ENCODE measurements around the gene EPHB3. TPM values are rescaled to one million over a fixed set of nuclear protein-coding genes. Genes with fewer than 3 reads are reported as not detected.

EPHB3 gene
- polyA plus RNA-seq, 1 experiment = 3.3 TPM

GRCh38 chr3:184567946-184568559 lies 6.5 kb downstream of the EPHB3 start:
- no peak for DNase-seq (ENCODE audit: low read depth)
- H3K4me3 ChIP-seq (ENCODE audit: low read depth, low read length) = peak overlapping the region; percentile 17
- no peak for TF ChIP-seq CTCF (IDR thresholded peaks at IDR 0.05; ENCODE audit: insufficient read depth, low read depth, low read length)
- ChIA-PET CTCF (interaction anchor here (0.6 to 1.2 kb wide), 3 partner anchors 14 to 209 kb away, joined by 3 read pairs; no protein-coding TSS in a partner anchor), POLR2A (no interaction called here)
- no peaks in the 10 kb centered on the region for H3K27me3 ChIP-seq (ENCODE audit: control insufficient read depth, insufficient read depth, low read length)
- peaks cover 4% of the 10 kb centered on the region; the same call in 1 of the 2 replicates for H3K36me3 ChIP-seq (ENCODE audit: control insufficient read depth, insufficient read depth, low read length)

DNA sequence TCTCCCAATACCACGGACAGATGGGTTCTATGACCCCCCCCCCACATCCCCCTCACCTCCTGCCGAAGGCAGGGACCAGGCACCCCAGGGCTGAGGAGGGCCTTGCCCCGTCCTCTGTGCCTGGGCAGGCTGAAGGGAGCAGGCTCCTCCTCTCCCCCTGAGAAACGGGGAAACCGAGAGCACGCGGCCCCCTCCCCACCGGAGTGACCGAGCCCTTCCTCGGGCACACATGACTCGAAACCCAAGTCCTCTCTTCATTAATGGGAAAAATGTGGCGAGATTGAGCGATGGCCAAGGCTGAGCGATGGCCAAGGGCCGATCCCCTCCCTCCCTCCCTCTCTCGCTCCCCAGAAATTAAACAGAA lies 7.0 kb downstream of the EPHB3 start:
- peak overlapping the region; percentile 17 for H3K4me3 ChIP-seq (ENCODE audit: low read depth, low read length)
- ChIA-PET CTCF (no interaction called here), POLR2A (no interaction called here)
- no peaks in the 10 kb centered on the region for H3K27me3 ChIP-seq (ENCODE audit: control insufficient read depth, insufficient read depth, low read length)
- TF ChIP-seq CTCF (IDR thresholded peaks at IDR 0.05; ENCODE audit: insufficient read depth, low read depth, low read length) = no peak
- DNase-seq (ENCODE audit: low read depth) = no peak
- H3K36me3 ChIP-seq (ENCODE audit: control insufficient read depth, insufficient read depth, low read length) = peaks cover 4% of the 10 kb centered on the region; the same call in 1 of the 2 replicates

DNA sequence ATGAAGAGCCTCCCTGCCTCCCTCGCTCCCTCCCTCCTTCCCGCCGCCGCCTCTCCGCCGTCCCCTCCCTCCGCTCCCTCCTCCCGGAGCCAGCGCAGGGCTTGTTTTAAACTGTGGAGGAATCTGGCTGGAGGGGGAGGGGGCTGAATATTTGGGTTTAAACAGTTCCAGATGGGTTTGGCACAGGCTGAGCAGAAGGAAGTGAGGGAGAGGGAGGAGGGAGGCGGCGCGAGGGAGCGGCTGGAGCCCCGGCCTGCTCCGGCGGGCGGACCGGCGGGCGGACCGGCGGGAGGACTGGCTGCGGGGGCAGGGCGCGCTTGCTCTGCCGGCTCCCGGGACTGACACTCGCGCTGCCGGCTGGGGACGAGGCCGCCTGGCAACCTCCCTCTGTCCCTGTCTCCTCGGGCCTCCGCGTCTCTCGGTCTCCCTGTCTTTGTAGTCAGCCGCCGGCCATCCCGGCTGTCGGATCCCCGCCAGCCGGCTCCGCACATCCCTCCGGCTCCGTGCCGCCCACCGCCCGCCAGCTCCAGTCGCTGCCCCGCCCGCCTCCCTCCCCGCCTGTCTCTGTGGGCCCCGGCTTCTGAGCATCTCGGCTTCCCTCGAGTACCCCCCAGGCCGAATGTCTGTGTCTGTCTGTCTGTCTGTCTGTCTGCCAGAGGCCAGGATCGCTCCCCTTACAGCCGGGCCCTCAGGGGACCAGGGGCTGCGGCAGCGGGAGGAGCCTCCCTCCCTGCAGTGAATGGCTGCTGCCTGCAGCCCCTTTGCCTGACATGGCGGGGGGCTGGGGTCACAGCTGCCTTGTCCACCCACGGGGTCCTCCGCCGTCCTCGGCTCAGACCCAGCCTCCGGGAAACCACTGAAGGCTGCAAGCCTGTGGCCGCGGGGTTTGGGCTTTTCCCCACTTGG lies 7.6 kb downstream of the EPHB3 start:
- DNase-seq (ENCODE audit: low read depth) = peak; percentile 93
- Histone ChIP-seq H3K36me3 (ENCODE audit: control insufficient read depth, insufficient read depth, low read length) (peaks cover 4% of the 10 kb centered on the region; the same call in 1 of the 2 replicates), H3K27me3 (ENCODE audit: control insufficient read depth, insufficient read depth, low read length) (no peaks in the 10 kb centered on the region), H3K4me3 (ENCODE audit: low read depth, low read length) (peak overlapping the region; percentile 48)
- TF ChIP-seq CTCF (IDR thresholded peaks at IDR 0.05; ENCODE audit: insufficient read depth, low read depth, low read length) = no peak
- POLR2A ChIA-PET = no interaction called here
- CTCF ChIA-PET = interaction anchor here (0.8 to 1.7 kb wide), 2 partner anchors 8 to 12 kb away, joined by 3 to 7 read pairs; partner anchors contain the start of gene EPHB3

GRCh38 chr3:184570035-184570434 lies 8.4 kb downstream of the EPHB3 start:
- DNase-seq (ENCODE audit: low read depth) = no peak
- no peak for TF ChIP-seq CTCF (IDR thresholded peaks at IDR 0.05; ENCODE audit: insufficient read depth, low read depth, low read length)
- CTCF ChIA-PET = interaction anchor here (0.8 to 1.7 kb wide), 2 partner anchors 9 to 11 kb away, joined by 3 to 7 read pairs; partner anchors contain the start of gene EPHB3
- no peaks in the 10 kb centered on the region for H3K27me3 ChIP-seq (ENCODE audit: control insufficient read depth, insufficient read depth, low read length)
- no peak overlapping the region for H3K4me3 ChIP-seq (ENCODE audit: low read depth, low read length)
- peaks cover 4% of the 10 kb centered on the region; the same call in 1 of the 2 replicates for H3K36me3 ChIP-seq (ENCODE audit: control insufficient read depth, insufficient read depth, low read length)
- POLR2A ChIA-PET = no interaction called here

DNA sequence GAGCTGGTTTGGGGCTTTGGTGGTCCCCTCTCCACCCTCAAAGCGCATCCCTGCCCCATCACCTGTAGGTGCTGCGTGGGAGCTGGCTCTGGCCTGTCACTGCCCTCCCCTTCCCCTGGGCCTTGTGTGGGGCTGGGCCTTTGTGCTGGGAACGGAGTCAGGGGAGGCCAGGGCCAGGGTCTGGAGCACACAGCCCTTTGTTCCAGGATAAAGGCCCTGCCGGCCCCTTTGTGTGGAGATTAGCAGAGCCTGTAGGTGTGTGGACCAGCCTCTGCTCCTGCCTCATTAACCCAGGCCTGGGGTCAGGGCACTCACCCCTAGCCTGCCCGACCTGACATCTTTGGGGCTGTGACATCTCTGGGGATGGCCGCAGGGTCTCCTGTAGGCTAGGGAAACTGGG lies 8.9 kb downstream of the EPHB3 start:
- no peak for DNase-seq (ENCODE audit: low read depth)
- peaks cover 4% of the 10 kb centered on the region; the same call in 1 of the 2 replicates for H3K36me3 ChIP-seq (ENCODE audit: control insufficient read depth, insufficient read depth, low read length)
- no peak for TF ChIP-seq CTCF (IDR thresholded peaks at IDR 0.05; ENCODE audit: insufficient read depth, low read depth, low read length)
- ChIA-PET CTCF (interaction anchor here (1.7 kb wide), 1 partner anchor 9 kb away, joined by 7 read pairs; the partner anchor contains the start of gene EPHB3), POLR2A (no interaction called here)
- no peaks in the 10 kb centered on the region for H3K27me3 ChIP-seq (ENCODE audit: control insufficient read depth, insufficient read depth, low read length)
- no peak overlapping the region for H3K4me3 ChIP-seq (ENCODE audit: low read depth, low read length)

Measured in BJ (cell line).